HuH-7.5 (cell line): ENCODE measurements around the gene TMEM220.
"Not testable (repeated sequence)": the region's sequence is repeated elsewhere in the genome, so short reads cannot be mapped to it uniquely, and the experiment has no call there.

ENCODE experiments used
- DNase-seq: peaks from one replicate; pipeline ENCODE4 v3.0.0; 2011; ENCODE audit warnings: low spot score

The TMEM220 gene

GRCh38 chr17:10728331-10728892, 1.4 kb downstream of the TMEM220 start:
- DNase-seq = no peak

DNA sequence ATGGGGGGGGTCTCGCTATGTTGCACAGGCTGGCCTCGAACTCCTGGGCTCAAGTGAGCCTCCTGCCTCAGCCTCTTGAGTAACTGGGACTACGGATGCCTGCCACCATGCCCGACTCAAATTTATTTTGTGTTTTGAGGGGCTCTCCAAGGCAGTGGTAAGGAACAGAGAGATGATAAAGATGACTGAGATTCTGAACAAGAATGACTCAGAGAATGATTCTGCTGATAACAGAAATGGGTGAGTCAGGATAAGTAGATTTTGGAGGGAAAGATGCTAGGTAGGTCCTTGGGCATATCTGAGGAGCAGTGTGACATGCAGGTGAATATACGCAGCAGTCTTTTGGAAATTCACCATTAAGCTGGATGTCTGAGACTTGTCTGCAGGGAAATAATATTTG, 2.6 kb downstream of the TMEM220 start:
- DNase-seq = no peak

- DNase-seq = no peak
Measured at GRCh38 chr17:10726196-10726595, 3.6 kb downstream of the TMEM220 start.

GRCh38 chr17:10725262-10725661, 4.6 kb downstream of the TMEM220 start:
- no peak for DNase-seq

- DNase-seq = no peak
Measured at GRCh38 chr17:10724546-10725195, 5.2 kb downstream of the TMEM220 start.

- no peak for DNase-seq
Measured at GRCh38 chr17:10718547-10718946, 11.3 kb downstream of the TMEM220 start.

- DNase-seq = no peak
Measured at GRCh38 chr17:10716218-10716617, 13.6 kb downstream of the TMEM220 start.

GRCh38 chr17:10713318-10713717, 16.5 kb downstream of the TMEM220 start:
- DNase-seq = no peak

DNA sequence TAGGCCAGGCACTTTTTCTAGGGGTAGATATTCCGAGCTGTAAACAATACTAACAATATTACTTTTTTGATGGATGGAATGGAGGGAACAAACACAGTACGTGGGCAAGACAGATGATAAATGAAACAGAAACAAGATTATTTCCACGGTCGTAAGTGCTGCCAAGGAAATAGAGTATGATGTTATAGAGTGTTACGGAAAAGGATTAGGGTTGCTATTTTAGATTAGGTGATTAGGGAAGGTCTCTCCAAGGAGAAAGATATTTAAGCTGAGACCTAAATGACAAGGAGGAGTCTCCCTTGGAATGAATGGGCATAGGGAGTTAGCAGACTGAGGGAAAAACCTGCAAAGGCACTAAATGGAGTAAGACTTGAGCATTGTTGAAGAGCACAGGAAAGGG, 24.1 kb downstream of the TMEM220 start:
- DNase-seq = no peak

DNA sequence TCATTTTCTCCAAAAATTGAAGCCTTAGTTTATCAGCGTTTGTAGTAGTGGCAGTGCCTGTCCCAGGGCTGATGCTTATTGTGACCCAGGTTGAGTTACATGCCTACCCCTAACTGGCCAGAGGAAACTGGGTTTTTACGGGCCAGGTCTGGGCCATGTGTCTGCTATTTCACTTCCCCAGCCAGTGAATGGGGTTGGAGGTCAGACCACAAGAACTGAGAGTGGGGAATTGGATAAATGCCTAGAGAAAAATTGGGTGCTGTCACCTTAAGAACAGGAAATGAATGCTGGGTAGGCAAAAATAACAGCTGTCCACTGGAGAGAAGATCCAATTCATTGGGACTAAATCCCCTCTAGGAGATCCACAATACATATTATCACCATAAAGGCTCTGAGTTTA, 27.2 kb downstream of the TMEM220 start:
- no peak for DNase-seq

DNA sequence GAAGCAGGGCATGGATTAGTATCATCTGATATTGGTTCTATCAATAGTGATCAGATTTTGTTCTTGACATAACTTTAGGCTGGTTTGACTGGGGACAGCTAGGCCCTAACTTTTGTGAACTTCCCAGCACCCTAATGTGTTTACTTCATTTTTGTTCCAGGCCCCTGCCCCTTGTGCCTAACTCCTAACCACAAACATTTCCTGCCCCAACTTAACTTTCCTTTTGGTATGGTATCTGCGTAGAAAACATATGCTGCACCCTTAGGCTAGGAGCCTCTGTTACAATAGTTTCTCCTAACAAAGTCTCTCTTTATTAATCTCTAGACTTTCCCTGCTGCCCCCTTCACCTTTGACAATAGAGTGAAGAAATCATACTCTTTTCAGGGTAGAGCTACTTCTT, 30.0 kb downstream of the TMEM220 start:
- no peak for DNase-seq

- no peak for DNase-seq
Measured at GRCh38 chr17:10698096-10698818, 31.6 kb downstream of the TMEM220 start.

GRCh38 chr17:10697092-10698081, 32.4 kb downstream of the TMEM220 start, which contains the start of the genes ADPRM and SCO1:
TSS of gene ADPRM (plus strand) at chr17:10697594. CDS start at chr17:10704927, 7,333 bp downstream.
TSS of gene SCO1 (minus strand) at chr17:10697533. CDS start at chr17:10697507, 26 bp downstream.
- DNase-seq = peak; percentile 71

DNA sequence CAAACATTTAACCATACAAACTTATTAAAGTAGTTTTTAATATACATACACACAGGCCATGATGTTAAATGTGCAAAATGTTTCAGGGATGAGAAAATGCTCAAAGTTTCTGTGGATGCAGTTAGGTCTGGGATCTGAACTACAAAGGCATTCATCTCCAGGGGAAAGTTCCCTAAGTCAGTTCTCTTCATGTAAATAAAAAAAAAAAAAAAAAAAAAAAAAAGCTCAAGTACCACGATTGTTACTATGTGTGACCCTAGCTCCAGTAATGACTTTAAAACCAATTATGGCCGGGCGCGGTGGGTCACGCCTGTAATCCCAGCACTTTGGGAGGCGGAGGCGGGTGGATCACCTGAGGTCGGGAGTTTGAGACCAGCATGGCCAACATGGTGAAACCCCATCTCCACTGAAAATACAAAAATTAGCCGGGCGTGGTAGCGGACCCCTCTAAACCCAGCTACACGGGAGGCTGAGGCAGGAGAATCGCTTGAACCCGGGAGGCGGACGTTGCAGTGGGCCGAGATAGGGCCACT, 33.9 kb downstream of the TMEM220 start:
- DNase-seq = not testable (repeated sequence)

- no peak for DNase-seq
Measured at GRCh38 chr17:10687499-10687898, 42.3 kb downstream of the TMEM220 start.

GRCh38 chr17:10683853-10684252, 46.0 kb downstream of the TMEM220 start:
- DNase-seq = no peak

GRCh38 chr17:10681866-10682446, 47.9 kb downstream of the TMEM220 start:
- DNase-seq = no peak

DNA sequence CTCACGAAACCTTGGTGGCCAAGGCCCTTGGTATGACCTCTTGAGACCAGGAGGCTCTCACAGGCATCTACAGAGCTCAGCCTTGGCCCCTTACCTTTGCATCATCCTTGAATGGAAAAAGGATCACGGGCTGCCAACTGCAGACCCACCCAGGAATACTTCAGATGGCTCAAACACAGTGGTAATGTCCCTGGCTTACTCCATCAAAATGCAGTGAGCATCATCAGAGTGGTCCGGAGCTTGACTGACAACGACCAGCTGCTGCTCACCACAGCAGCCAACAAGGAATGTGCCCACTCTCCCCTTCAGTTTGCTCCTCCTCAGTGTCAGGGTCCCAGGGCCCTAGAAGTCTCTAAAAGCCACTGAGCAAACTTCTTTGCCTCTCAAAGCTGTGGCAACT, 55.1 kb downstream of the TMEM220 start:
- DNase-seq = no peak

DNA sequence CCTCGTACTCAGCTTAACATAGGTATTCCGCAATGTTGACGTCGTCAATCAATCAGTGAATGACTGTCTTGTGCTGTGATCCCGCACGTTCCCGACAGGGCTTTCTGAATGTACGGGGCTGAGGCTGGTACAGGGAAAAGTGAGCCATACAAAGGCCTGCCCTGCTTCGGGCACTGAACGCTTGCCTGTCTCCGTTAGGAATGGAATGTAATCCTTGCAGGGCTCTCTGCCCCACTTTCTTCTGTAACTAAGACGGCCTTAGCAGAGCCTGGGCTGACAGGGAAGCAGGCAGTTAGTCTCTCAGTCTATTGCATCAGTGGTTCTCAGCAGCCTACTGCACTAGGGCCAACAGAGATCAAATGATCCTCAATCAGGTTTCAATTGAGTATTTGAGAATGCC, 56.5 kb downstream of the TMEM220 start:
- no peak for DNase-seq

DNA sequence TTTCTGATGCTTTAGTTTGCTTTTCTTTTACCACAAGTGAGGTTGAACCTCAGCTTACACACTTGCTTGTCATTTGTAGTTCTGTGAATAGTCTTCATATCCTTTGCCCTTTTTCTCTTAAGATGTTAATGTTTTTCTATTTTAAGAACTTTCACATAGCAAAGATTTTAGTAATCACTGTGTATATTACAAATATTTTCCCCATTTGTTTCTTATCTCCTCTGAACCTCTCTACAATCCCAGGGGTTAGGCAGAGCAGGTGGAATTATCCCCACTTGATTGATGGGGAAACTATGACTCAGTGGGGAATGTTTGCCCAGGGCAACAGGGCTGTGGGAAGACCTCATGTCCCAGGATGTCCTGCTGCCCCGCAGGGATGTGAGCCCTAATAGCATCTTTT, 61.0 kb downstream of the TMEM220 start:
- no peak for DNase-seq

- DNase-seq = no peak
Measured at GRCh38 chr17:10666906-10667305, 62.9 kb downstream of the TMEM220 start.
